Activated CD8-positive, alpha-beta memory T cell treated with anti-CD3 and anti-CD28 coated beads for 1 hour (primary cell): ENCODE results near the gene SRC.

Experiments
- DNase-seq, 2 donors: peaks; one replicate each; pipeline ENCODE4 v3.0.0-alpha.2; 2020; ENCODE audit warnings: low read depth in 1 of 2; ENCODE audit errors: extremely low read depth in 1 of 2

Gene SRC

GRCh38 chr20:37446286-37447032 is 100.5 kb downstream of the SRC start:
- no peak for DNase-seq

GRCh38 chr20:37447688-37448087 is 101.7 kb downstream of the SRC start:
- no peak for DNase-seq

- no peak for DNase-seq
These were observed 103.3 kb downstream of the SRC start for GRCh38 chr20:37449276-37449675.

- no peak for DNase-seq
These were observed 104.4 kb downstream of the SRC start for GRCh38 chr20:37450344-37450743.

GRCh38 chr20:37451616-37452015 is 105.7 kb downstream of the SRC start:
- DNase-seq: no peak

GRCh38 chr20:37452236-37452635 is 106.3 kb downstream of the SRC start:
- DNase-seq: no peak

GRCh38 chr20:37453288-37453687 is 107.3 kb downstream of the SRC start:
- no peak for DNase-seq

GRCh38 chr20:37453836-37454235 is 107.9 kb downstream of the SRC start:
- no peak for DNase-seq

GRCh38 chr20:37454636-37455385 is 108.9 kb downstream of the SRC start:
- DNase-seq: no peak
